ENCODE results near the gene ANKRD50.

The ANKRD50 gene

GRCh38 chr4:124745985-124746801, 33.7 kb upstream of the ANKRD50 start:
- Histone ChIP-seq H3K9me3 (ENCODE audit: insufficient read depth, low read length, severe bottlenecking) (no peaks in the 10 kb centered on the region), H4K20me1 (ENCODE audit: insufficient read depth, low read length) (no peaks in the 10 kb centered on the region), H3K27ac (ENCODE audit: low read length) (no peak overlapping the region), H3K36me3 (ENCODE audit: insufficient read depth, low read length) (no peaks in the 10 kb centered on the region), H3K4me2 (ENCODE audit: insufficient read depth, low read length) (no peak overlapping the region), H3K27me3 (ENCODE audit: insufficient read depth, low read length, poor library complexity) (no peaks in the 10 kb centered on the region), H2AFZ (ENCODE audit: low read depth, low read length) (no peak overlapping the region), H3K4me1 (ENCODE audit: insufficient read depth, low read length) (no peaks in the 10 kb centered on the region), H3K9ac (ENCODE audit: low read depth, low read length) (no peak overlapping the region), H3K4me3 (ENCODE audit: low read depth in 1 of 2, low read length in 2 of 2) (no peak overlapping the region), H3K79me2 (ENCODE audit: insufficient read depth, low read length) (no peaks in the 10 kb centered on the region)
- DNase-seq (no peak), ATAC-seq (ENCODE audit: insufficient read depth, low read depth) (no peak)
- no peak for TF ChIP-seq EZH2 (IDR thresholded peaks at IDR 0.05; ENCODE audit: borderline replicate concordance, low read depth, low read length, severe bottlenecking)
- TF ChIP-seq, protein P1, sequence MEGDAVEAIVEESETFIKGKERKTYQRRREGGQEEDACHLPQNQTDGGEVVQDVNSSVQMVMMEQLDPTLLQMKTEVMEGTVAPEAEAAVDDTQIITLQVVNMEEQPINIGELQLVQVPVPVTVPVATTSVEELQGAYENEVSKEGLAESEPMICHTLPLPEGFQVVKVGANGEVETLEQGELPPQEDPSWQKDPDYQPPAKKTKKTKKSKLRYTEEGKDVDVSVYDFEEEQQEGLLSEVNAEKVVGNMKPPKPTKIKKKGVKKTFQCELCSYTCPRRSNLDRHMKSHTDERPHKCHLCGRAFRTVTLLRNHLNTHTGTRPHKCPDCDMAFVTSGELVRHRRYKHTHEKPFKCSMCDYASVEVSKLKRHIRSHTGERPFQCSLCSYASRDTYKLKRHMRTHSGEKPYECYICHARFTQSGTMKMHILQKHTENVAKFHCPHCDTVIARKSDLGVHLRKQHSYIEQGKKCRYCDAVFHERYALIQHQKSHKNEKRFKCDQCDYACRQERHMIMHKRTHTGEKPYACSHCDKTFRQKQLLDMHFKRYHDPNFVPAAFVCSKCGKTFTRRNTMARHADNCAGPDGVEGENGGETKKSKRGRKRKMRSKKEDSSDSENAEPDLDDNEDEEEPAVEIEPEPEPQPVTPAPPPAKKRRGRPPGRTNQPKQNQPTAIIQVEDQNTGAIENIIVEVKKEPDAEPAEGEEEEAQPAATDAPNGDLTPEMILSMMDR (IDR thresholded peaks at IDR 0.05; ENCODE audit: borderline replicate concordance, extremely low read depth, low read length, poor library complexity, severe bottlenecking) = no peak

DNA sequence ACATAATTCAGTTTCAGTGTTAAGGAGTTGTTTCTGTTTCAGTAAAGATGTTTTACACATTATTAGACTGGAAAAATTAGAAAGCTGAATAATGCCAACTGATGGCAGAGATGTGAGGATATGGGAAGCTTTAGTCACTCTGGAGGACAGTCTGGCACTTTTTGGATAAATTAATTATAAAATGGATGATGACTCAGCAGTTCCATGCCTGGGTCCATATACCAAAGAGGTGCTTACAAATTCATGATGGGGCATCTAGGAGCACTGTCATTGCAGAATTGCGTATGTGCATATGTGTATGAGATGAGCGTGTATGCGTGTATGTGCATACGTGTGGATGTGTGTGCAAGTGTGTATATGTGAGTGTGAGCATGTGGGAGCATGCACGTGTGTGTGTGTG, 31.2 kb upstream of the ANKRD50 start:
- Histone ChIP-seq H3K9me3 (ENCODE audit: insufficient read depth, low read length, severe bottlenecking) (no peaks in the 10 kb centered on the region), H4K20me1 (ENCODE audit: insufficient read depth, low read length) (no peaks in the 10 kb centered on the region), H3K4me2 (ENCODE audit: insufficient read depth, low read length) (no peak overlapping the region), H2AFZ (ENCODE audit: low read depth, low read length) (no peak overlapping the region), H3K27me3 (ENCODE audit: insufficient read depth, low read length, poor library complexity) (no peaks in the 10 kb centered on the region), H3K36me3 (ENCODE audit: insufficient read depth, low read length) (no peaks in the 10 kb centered on the region), H3K27ac (ENCODE audit: low read length) (no peak overlapping the region), H3K4me1 (ENCODE audit: insufficient read depth, low read length) (no peaks in the 10 kb centered on the region), H3K9ac (ENCODE audit: low read depth, low read length) (no peak overlapping the region), H3K4me3 (ENCODE audit: low read depth in 1 of 2, low read length in 2 of 2) (no peak overlapping the region), H3K79me2 (ENCODE audit: insufficient read depth, low read length) (no peaks in the 10 kb centered on the region)
- DNase-seq = no peak
- ATAC-seq (ENCODE audit: insufficient read depth, low read depth) = no peak
- no peak for TF ChIP-seq EZH2 (IDR thresholded peaks at IDR 0.05; ENCODE audit: borderline replicate concordance, low read depth, low read length, severe bottlenecking)
- TF ChIP-seq, protein P1 (IDR thresholded peaks at IDR 0.05; ENCODE audit: borderline replicate concordance, extremely low read depth, low read length, poor library complexity, severe bottlenecking) = no peak

DNA sequence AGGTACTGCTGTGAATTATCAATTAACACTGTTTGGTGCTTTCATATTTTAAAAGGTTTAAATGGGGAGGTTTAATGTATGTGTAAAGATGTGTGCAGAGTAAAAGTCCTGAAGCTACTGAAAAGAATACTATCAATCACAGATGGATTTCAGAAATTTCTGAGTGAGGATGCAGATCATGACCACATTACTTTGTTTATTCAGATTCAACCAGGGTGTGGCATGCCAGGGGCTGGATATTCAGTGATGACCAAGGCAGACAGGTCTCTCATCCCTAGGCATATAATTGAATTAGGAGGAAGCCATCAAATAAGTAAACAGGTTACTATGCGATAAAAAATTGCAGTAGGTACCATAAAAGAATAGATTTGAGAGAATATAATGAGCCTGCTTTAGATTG, 28.0 kb upstream of the ANKRD50 start:
- H3K9me3 ChIP-seq (ENCODE audit: insufficient read depth, low read length, severe bottlenecking) = no peaks in the 10 kb centered on the region
- no peaks in the 10 kb centered on the region for H3K4me1 ChIP-seq (ENCODE audit: insufficient read depth, low read length)
- TF ChIP-seq, protein P1 (IDR thresholded peaks at IDR 0.05; ENCODE audit: borderline replicate concordance, extremely low read depth, low read length, poor library complexity, severe bottlenecking) = no peak
- no peak for TF ChIP-seq EZH2 (IDR thresholded peaks at IDR 0.05; ENCODE audit: borderline replicate concordance, low read depth, low read length, severe bottlenecking)
- H3K36me3 ChIP-seq (ENCODE audit: insufficient read depth, low read length) = no peaks in the 10 kb centered on the region
- no peak overlapping the region for H3K9ac ChIP-seq (ENCODE audit: low read depth, low read length)
- no peaks in the 10 kb centered on the region for H3K79me2 ChIP-seq (ENCODE audit: insufficient read depth, low read length)
- ATAC-seq (ENCODE audit: insufficient read depth, low read depth) = no peak
- DNase-seq = no peak
- H3K4me3 ChIP-seq (ENCODE audit: low read depth in 1 of 2, low read length in 2 of 2) = no peak overlapping the region
- H3K4me2 ChIP-seq (ENCODE audit: insufficient read depth, low read length) = no peak overlapping the region
- no peaks in the 10 kb centered on the region for H3K27me3 ChIP-seq (ENCODE audit: insufficient read depth, low read length, poor library complexity)
- H4K20me1 ChIP-seq (ENCODE audit: insufficient read depth, low read length) = no peaks in the 10 kb centered on the region
- H3K27ac ChIP-seq (ENCODE audit: low read length) = no peak overlapping the region
- H2AFZ ChIP-seq (ENCODE audit: low read depth, low read length) = no peak overlapping the region
